HepG2 (cell line): Measurements from ENCODE around the gene UBL4B. TPM values are rescaled to one million over a fixed set of nuclear protein-coding genes. Genes with fewer than 3 reads are reported as not detected.

Source experiments
- ATAC-seq: fragments of 200-7000 bp; cut with Tn5 transposase; 3 replicates; pipeline ENCODE4 v1.9.1; 2020; ENCODE audit warnings: mild to moderate bottlenecking, moderate library complexity
- BruUV-seq: library from RNA; stranded (reverse); fragments of 400-500 nt; replicated peaks from 2 replicates; lab custom pipeline; 2021; lab: Mats Ljungman, UMichigan
- CTCF ChIA-PET: fragments of 300-600 bp; formaldehyde crosslinking; extraction: SDS; loops from one replicate; lab custom pipeline; 2021; ENCODE audit warnings: low total read pairs, inconsistent platforms, low intra/inter-chr PET ratio; lab: Yijun Ruan, JAX
- POLR2A ChIA-PET: fragments of 350-600 bp; sonication (Branson Sonifier 250); formaldehyde crosslinking; loops from one replicate; lab custom pipeline; 2020; ENCODE audit warnings: antibody characterized with exemption, inconsistent platforms; lab: Yijun Ruan, JAX
- DNase-seq: peaks from one replicate; pipeline ENCODE4 v3.0.0-alpha.2; 2015; ENCODE audit warnings: low spot score
- FAIRE-seq: peaks from 3 replicates; lab custom pipeline; 2011; peaks lifted over from hg19 to GRCh38; lab: Jason Lieb, UNC
- H2AFZ ChIP-seq: one replicate; pipeline ENCODE4 v1.6.1; 2011; ENCODE audit warnings: low read length, inconsistent platforms
- H3K27ac ChIP-seq: fragments of 300-600 bp; 3 replicates; pipeline ENCODE4 v1.8.0; 2011; ENCODE audit warnings: mixed run types, mild to moderate bottlenecking, mixed read lengths, low read length, inconsistent platforms; ENCODE audit not compliant: insufficient read depth; ENCODE audit errors: extremely low read length
- H3K27me3 ChIP-seq, 2 experiments: fragments of 200-600 bp in 1 of 2; 2 replicates in 1 of 2; 3 replicates in 1 of 2; pipeline versions ENCODE4 v1.6.0 to v1.8.0; 2011; ENCODE audit warnings: low read length in 2 of 2, mild to moderate bottlenecking in 2 of 2, moderate library complexity in 2 of 2, inconsistent platforms in 1 of 2; ENCODE audit not compliant: insufficient read depth in 2 of 2, control insufficient read depth in 1 of 2
- H3K36me3 ChIP-seq, 2 experiments: fragments of 200-600 bp in 1 of 2; replicated peaks in 1 of 2; 2 replicates in 1 of 2; 3 replicates in 1 of 2; pipeline versions ENCODE4 v1.5.1 to v1.8.0; 2011; ENCODE audit warnings: low read length in 2 of 2, inconsistent platforms in 1 of 2; ENCODE audit not compliant: insufficient read depth in 2 of 2, control insufficient read depth in 1 of 2
- H3K4me1 ChIP-seq: 2 replicates; pipeline ENCODE4 v1.5.1; 2012; ENCODE audit warnings: low read length, inconsistent platforms; ENCODE audit not compliant: insufficient read depth
- H3K4me2 ChIP-seq: 2 replicates; pipeline ENCODE4 v1.6.0; 2011; ENCODE audit warnings: low read depth, low read length, inconsistent platforms
- H3K4me3 ChIP-seq, 3 experiments: fragments of 200-600 bp in 1 of 3; sonication (generic), shearing (Covaris generic) in 1 of 3; replicated peaks in 1 of 3; 2 replicates each; pipeline ENCODE4 v1.5.1; 2011 to 2016; ENCODE audit warnings: low read length in 3 of 3, inconsistent platforms in 2 of 3, low read depth in 2 of 3, mild to moderate bottlenecking in 2 of 3, control low read depth in 1 of 3, mixed read lengths in 1 of 3; ENCODE audit not compliant: insufficient read depth in 1 of 3
- H3K79me2 ChIP-seq: one replicate; pipeline ENCODE4 v1.6.1; 2011; ENCODE audit warnings: low read length, inconsistent platforms; ENCODE audit not compliant: insufficient read depth
- H3K9ac ChIP-seq: 2 replicates; pipeline ENCODE4 v1.6.0; 2011; ENCODE audit warnings: mild to moderate bottlenecking, low read depth, low read length, inconsistent platforms; ENCODE audit not compliant: insufficient read depth
- H3K9me3 ChIP-seq: 2 replicates; pipeline ENCODE4 v1.5.1; 2012; ENCODE audit warnings: mild to moderate bottlenecking, low read length
- H4K20me1 ChIP-seq: 2 replicates; pipeline ENCODE4 v1.6.0; 2011; ENCODE audit warnings: inconsistent platforms, mild to moderate bottlenecking, low read length, moderate library complexity; ENCODE audit not compliant: insufficient read depth
- ATRX ChIP-seq: sonication (generic); formaldehyde crosslinking; IDR thresholded peaks from 2 replicates; pipeline ENCODE4 v1.4.0; 2020; ENCODE audit warnings: missing genetic modification reagents, borderline replicate concordance
- BORCS8-MEF2B ChIP-seq: sonication (generic); formaldehyde crosslinking; IDR thresholded peaks from 2 replicates; pipeline ENCODE4 v1.8.0; 2022; ENCODE audit warnings: mild to moderate bottlenecking, missing genetic modification reagents
- FOXP1 ChIP-seq, 2 experiments: fragments of 450-650 bp in 1 of 2; IDR thresholded peaks; 2 replicates each; pipeline ENCODE4 v1.6.1; 2017 to 2018; ENCODE audit warnings: antibody characterized with exemption in 1 of 2
- GLI4 ChIP-seq: sonication (generic); formaldehyde crosslinking; IDR thresholded peaks from 2 replicates; pipeline ENCODE4 v1.5.1; 2020; ENCODE audit warnings: missing genetic modification reagents, mild to moderate bottlenecking, moderate library complexity, borderline replicate concordance
- HMG20A ChIP-seq: IDR thresholded peaks from 2 replicates; pipeline ENCODE4 v1.6.1; 2016; ENCODE audit warnings: borderline replicate concordance
- HOXA3 ChIP-seq: sonication (generic); formaldehyde crosslinking; IDR thresholded peaks from 2 replicates; pipeline ENCODE4 v1.5.0; 2020; ENCODE audit warnings: missing genetic modification reagents
- HOXA5 ChIP-seq: sonication (generic); formaldehyde crosslinking; IDR thresholded peaks from 2 replicates; pipeline ENCODE4 v1.4.0; 2020; ENCODE audit warnings: missing genetic modification reagents
- MXD1 ChIP-seq: sonication (generic); formaldehyde crosslinking; IDR thresholded peaks from 2 replicates; pipeline ENCODE4 v1.4.0; 2020; ENCODE audit warnings: mild to moderate bottlenecking, missing genetic modification reagents
- NFKB2 ChIP-seq: sonication (generic); formaldehyde crosslinking; IDR thresholded peaks from 2 replicates; pipeline ENCODE4 v1.4.0; 2020; ENCODE audit warnings: missing genetic modification reagents, borderline replicate concordance
- SNAI1 ChIP-seq: sonication (generic); formaldehyde crosslinking; IDR thresholded peaks from 2 replicates; pipeline ENCODE4 v1.5.0; 2020; ENCODE audit warnings: mild to moderate bottlenecking, missing genetic modification reagents, borderline replicate concordance
- ZNF17 ChIP-seq: sonication (generic); formaldehyde crosslinking; IDR thresholded peaks from 2 replicates; pipeline ENCODE4 v1.5.0; 2020; ENCODE audit warnings: mild to moderate bottlenecking, missing genetic modification reagents
- ZSCAN22 ChIP-seq: sonication (generic); formaldehyde crosslinking; IDR thresholded peaks from 2 replicates; pipeline ENCODE4 v1.4.0; 2020; ENCODE audit warnings: mild to moderate bottlenecking, missing genetic modification reagents
- WGBS: methylation state at CpG from one replicate; pipeline ENCODE4 v1.1.6; 2017; ENCODE audit warnings: low lambda C conversion rate; 5-methylcytosine and 5-hydroxymethylcytosine counted together
- in situ Hi-C: cut with HindIII; loops from 2 replicates; pipeline ENCODE4 v1.10.0; 2017; ENCODE audit warnings: low pct_unique_long_range_greater_than_20kb; ENCODE audit not compliant: extremely low pct_ligation_motif_present
- intact Hi-C: fragments of 100-400 bp; cut with micrococcal nuclease; formaldehyde crosslinking; loops from one replicate; pipeline ENCODE4 v1.10.0; 2022; ENCODE audit not compliant: unreplicated experiment
- polyA plus RNA-seq, 8 experiments: library from polyadenylated mRNA; depleted of rRNA in 3 of 8; stranded (reverse) in 7 of 8; unstranded in 1 of 8; fragments of >200 nt; fragmentation: Illumina TruSeq in 4 of 8; extraction: Trizol in 4 of 8; gene quantifications; 2 replicates each; pipeline versions ENCODE4 v1.2.1 to v1.2.3, GENCODE V29; 2011 to 2016; ENCODE audit warnings: low read depth in 4 of 8, missing spikeins in 1 of 8, mixed read lengths in 1 of 8; ENCODE audit not compliant: insufficient read depth in 1 of 8
- total RNA-seq, 5 experiments: library from RNA; depleted of rRNA; stranded (reverse); fragments of >200 nt; fragmentation: Illumina TruSeq; extraction: Trizol; gene quantifications; 2 replicates each; pipeline ENCODE4 v1.2.3, GENCODE V29; 2016; ENCODE audit warnings: low read depth in 1 of 5

UBL4B gene
- total and polyA plus RNA-seq, 2 of the 13 experiments (the other 11 are each of a cell fraction or from before 2014, with no cell fraction given), result not detected

- Histone ChIP-seq H3K36me3 (no peaks in the 10 kb centered on the region), H3K4me3 (no peak overlapping the region), H3K27ac (no peak overlapping the region), H3K9me3 (no peaks in the 10 kb centered on the region), H3K79me2 (no peaks in the 10 kb centered on the region), H2AFZ (no peak overlapping the region), H3K9ac (no peak overlapping the region), H4K20me1 (no peaks in the 10 kb centered on the region), H3K4me2 (no peak overlapping the region), H3K4me1 (no peaks in the 10 kb centered on the region), H3K27me3 (peaks cover 4 to 27% of the 10 kb centered on the region in 2 experiments; a peak in 3 of 5 replicates)
- WGBS, result 21% methylated on average over 8 of the region's 11 CpGs
- FAIRE-seq (no peak), ATAC-seq (no peak), DNase-seq (no peak)
- no TSS peak for BruUV-seq
- no peak for TF ChIP-seq ATRX
- no peak for TF ChIP-seq HMG20A (CRISPR knock-in tag)
- no peak for TF ChIP-seq ZSCAN22 (CRISPR knock-in tag)
- no peak for TF ChIP-seq NFKB2
- TF ChIP-seq FOXP1 (IDR thresholded peaks at IDR 0.05), result no peak
- TF ChIP-seq FOXP1 (CRISPR knock-in tag; IDR thresholded peaks at IDR 0.05), result no peak
- TF ChIP-seq SNAI1 (CRISPR knock-in tag), result no peak
- TF ChIP-seq HOXA3 (CRISPR knock-in tag), result no peak
- TF ChIP-seq GLI4 (CRISPR knock-in tag), result no peak
- TF ChIP-seq BORCS8-MEF2B, result no peak
- no peak for TF ChIP-seq HOXA5 (CRISPR knock-in tag)
- TF ChIP-seq MXD1, result no peak
- no peak for TF ChIP-seq ZNF17 (CRISPR knock-in tag)
- CTCF ChIA-PET, result no interaction called here
- in situ Hi-C loops (no loop called here), intact Hi-C loops (no loop called here)
- POLR2A ChIA-PET, result no interaction called here
Measured at GRCh38 chr1:110161849-110162248, 49.6 kb downstream of the UBL4B start.

Other genes with a start within 250 kb of the UBL4B start
- gene CSF1, start 201.6 kb upstream of the UBL4B start, total RNA-seq (2016; rRNA removed; fragmentation: Illumina TruSeq; extraction: Trizol), result 1.9 and 4.6 TPM in 2 replicates
- 13.3 and 21.0 TPM in 2 replicates for gene CSF1, start 201.6 kb upstream of the UBL4B start, polyA plus RNA-seq (2011; rRNA removed)
- 40.9 and 63.2 TPM in 2 replicates for gene AHCYL1, start 127.7 kb upstream of the UBL4B start, total RNA-seq (2016; rRNA removed; fragmentation: Illumina TruSeq; extraction: Trizol)
- 69.4 and 76.3 TPM in 2 replicates for gene AHCYL1, start 127.7 kb upstream of the UBL4B start, polyA plus RNA-seq (2011; rRNA removed)
- 16.3 and 27.9 TPM in 2 replicates for gene STRIP1, start 77.8 kb upstream of the UBL4B start, total RNA-seq (2016; rRNA removed; fragmentation: Illumina TruSeq; extraction: Trizol)
- gene STRIP1, start 77.8 kb upstream of the UBL4B start, polyA plus RNA-seq (2011; rRNA removed), result 20.9 and 26.3 TPM in 2 replicates
- not detected in 2 replicates for gene ALX3, start 41.8 kb upstream of the UBL4B start, total RNA-seq (2016; rRNA removed; fragmentation: Illumina TruSeq; extraction: Trizol)
- not detected in 2 replicates for gene ALX3, start 41.8 kb upstream of the UBL4B start, polyA plus RNA-seq (2011; rRNA removed)
- not detected in 2 replicates for gene SLC6A17, start 38.1 kb downstream of the UBL4B start, total RNA-seq (2016; rRNA removed; fragmentation: Illumina TruSeq; extraction: Trizol)
- gene SLC6A17, start 38.1 kb downstream of the UBL4B start, polyA plus RNA-seq (2011; rRNA removed), result not detected in 2 replicates
- gene KCNC4, start 97.9 kb downstream of the UBL4B start, total RNA-seq (2016; rRNA removed; fragmentation: Illumina TruSeq; extraction: Trizol), result 0.20 and 0.24 TPM in 2 replicates
- gene KCNC4, start 97.9 kb downstream of the UBL4B start, polyA plus RNA-seq (2011; rRNA removed), result 0.66 and 1.0 TPM in 2 replicates
- gene RBM15, start 226.9 kb downstream of the UBL4B start, total RNA-seq (2016; rRNA removed; fragmentation: Illumina TruSeq; extraction: Trizol), result 35.2 and 36.4 TPM in 2 replicates
- gene RBM15, start 226.9 kb downstream of the UBL4B start, polyA plus RNA-seq (2011; rRNA removed), result 12.1 and 13.5 TPM in 2 replicates